ENCODE results near the gene CCNL2. TPM values are rescaled to one million over a fixed set of nuclear protein-coding genes. Genes with fewer than 3 reads are reported as not detected.

Gene CCNL2
- total and polyA plus RNA-seq, 2 experiments from 2014 or later = 115 to 146 TPM

- Histone ChIP-seq H3K4me1 (ENCODE audit: insufficient read depth) (no peaks in the 10 kb centered on the region), H3F3A (replicated peaks; ENCODE audit: low read depth) (peaks cover 10% of the 10 kb centered on the region), H3K27ac (ENCODE audit: low read depth) (no peak overlapping the region), H3K79me2 (replicated peaks; ENCODE audit: insufficient read depth) (no peaks in the 10 kb centered on the region), H3K9me2 (ENCODE audit: insufficient read depth) (no peaks in the 10 kb centered on the region), H4K20me1 (replicated peaks; ENCODE audit: insufficient read depth) (no peaks in the 10 kb centered on the region), H3K4me2 (no peak overlapping the region), H3K27me3 (ENCODE audit: insufficient read depth) (no peaks in the 10 kb centered on the region), H2AFZ (no peak overlapping the region), H3K4me3 (no peak overlapping the region), H3K36me3 (ENCODE audit: insufficient read depth) (no peaks in the 10 kb centered on the region)
- TF ChIP-seq STAT1 (IDR thresholded peaks at IDR 0.05; ENCODE audit: unreplicated experiment) (no peak), NANOG (IDR thresholded peaks at IDR 0.05; ENCODE audit: borderline replicate concordance) (no peak), EZH2 (IDR thresholded peaks at IDR 0.05; ENCODE audit: low read depth, unreplicated experiment) (no peak), EZH2phosphoT487 (IDR thresholded peaks at IDR 0.05; ENCODE audit: unreplicated experiment) (no peak), POLR2AphosphoS5 (IDR thresholded peaks at IDR 0.05; ENCODE audit: low read depth) (no peak), JUNB (IDR thresholded peaks at IDR 0.05; ENCODE audit: unreplicated experiment) (no peak), ZNF331 (CRISPR knock-in tag; IDR thresholded peaks at IDR 0.05; ENCODE audit: low read depth) (no peak), CTCF (conservative IDR thresholded peaks at IDR 0.05; ENCODE audit: low read depth in 2 of 2) (no peak), ZNF462 (CRISPR knock-in tag; IDR thresholded peaks at IDR 0.05) (no peak), CREB1 (CRISPR knock-in tag; IDR thresholded peaks at IDR 0.05; ENCODE audit: low read depth) (no peak), REST (IDR thresholded peaks at IDR 0.05; ENCODE audit: unreplicated experiment) (no peak), ZNF114 (CRISPR knock-in tag; IDR thresholded peaks at IDR 0.05) (no peak)
- TF ChIP-seq, protein P1, sequence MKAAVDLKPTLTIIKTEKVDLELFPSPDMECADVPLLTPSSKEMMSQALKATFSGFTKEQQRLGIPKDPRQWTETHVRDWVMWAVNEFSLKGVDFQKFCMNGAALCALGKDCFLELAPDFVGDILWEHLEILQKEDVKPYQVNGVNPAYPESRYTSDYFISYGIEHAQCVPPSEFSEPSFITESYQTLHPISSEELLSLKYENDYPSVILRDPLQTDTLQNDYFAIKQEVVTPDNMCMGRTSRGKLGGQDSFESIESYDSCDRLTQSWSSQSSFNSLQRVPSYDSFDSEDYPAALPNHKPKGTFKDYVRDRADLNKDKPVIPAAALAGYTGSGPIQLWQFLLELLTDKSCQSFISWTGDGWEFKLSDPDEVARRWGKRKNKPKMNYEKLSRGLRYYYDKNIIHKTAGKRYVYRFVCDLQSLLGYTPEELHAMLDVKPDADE (IDR thresholded peaks at IDR 0.05) = no peak
- Mint-ChIP-seq H3K4me3 (no peak overlapping the region), H3K9me3 (no peaks in the 10 kb centered on the region; the same call in 2 of the 3 replicates), H3K27me3 (ENCODE audit: insufficient read depth, low read depth, poor library complexity) (peaks cover 9% of the 10 kb centered on the region), H3K27ac (no peak overlapping the region), H3K4me1 (no peaks in the 10 kb centered on the region), H3K36me3 (ENCODE audit: low read depth) (peaks cover 10% of the 10 kb centered on the region)
- DNase-seq (ENCODE audit: low spot score) = no peak
- no peak for ATAC-seq
Observed at GRCh38 chr1:1335792-1336248, 63.3 kb downstream of the CCNL2 start.
